Osteocyte (in vitro differentiated cells): ENCODE data around the gene C1orf122. TPM values are rescaled to one million over a fixed set of nuclear protein-coding genes. Genes with fewer than 3 reads are reported as not detected.

ENCODE experiments used
- DNase-seq: peaks from one replicate; pipeline ENCODE4 v3.0.0; 2021; ENCODE audit warnings: mixed read lengths; ENCODE audit not compliant: unreplicated experiment; ENCODE audit errors: extremely low spot score
- H3K27ac Mint-ChIP-seq: one replicate; pipeline ENCODE4 v1.8.0; 2021; ENCODE audit warnings: mild to moderate bottlenecking, mixed read lengths; ENCODE audit not compliant: unreplicated experiment
- H3K27me3 Mint-ChIP-seq: one replicate; pipeline ENCODE4 v1.8.0; 2021; ENCODE audit warnings: mixed read lengths; ENCODE audit not compliant: unreplicated experiment
- H3K36me3 Mint-ChIP-seq: one replicate; pipeline ENCODE4 v1.8.0; 2021; ENCODE audit warnings: mixed read lengths; ENCODE audit not compliant: unreplicated experiment
- H3K4me1 Mint-ChIP-seq: one replicate; pipeline ENCODE4 v1.8.0; 2021; ENCODE audit warnings: mixed read lengths; ENCODE audit not compliant: unreplicated experiment
- H3K4me3 Mint-ChIP-seq: one replicate; pipeline ENCODE4 v1.8.0; 2021; ENCODE audit warnings: mild to moderate bottlenecking, moderate library complexity, mixed read lengths; ENCODE audit not compliant: unreplicated experiment
- H3K9me3 Mint-ChIP-seq: one replicate; pipeline ENCODE4 v1.8.0; 2021; ENCODE audit warnings: mixed read lengths; ENCODE audit not compliant: unreplicated experiment
- CTCF ChIP-seq: fragments of 200-600 bp; sonication (generic); IDR thresholded peaks from 2 replicates; pipeline ENCODE4 v1.5.0; 2021; ENCODE audit warnings: antibody characterized with exemption, mild to moderate bottlenecking, moderate library complexity
- total RNA-seq: library from RNA; stranded (reverse); gene quantifications from 2 replicates; pipeline ENCODE4 v1.2.1, GENCODE V29; 2021

C1orf122 gene
- total RNA-seq, 1 donor from 2014 or later: 55.0 TPM

- no peak for DNase-seq
- Mint-ChIP-seq H3K4me1 (no peaks in the 10 kb centered on the region), H3K36me3 (no peaks in the 10 kb centered on the region), H3K4me3 (no peak overlapping the region), H3K9me3 (peaks cover 3% of the 10 kb centered on the region), H3K27me3 (peaks cover 9% of the 10 kb centered on the region), H3K27ac (no peak overlapping the region)
- TF ChIP-seq CTCF: no peak
Observed at GRCh38 chr1:37776946-37777516, 30.6 kb upstream of the C1orf122 start.

- peaks cover 3% of the 10 kb centered on the region for H3K9me3 Mint-ChIP-seq
- H3K27me3 Mint-ChIP-seq: peaks cover 13% of the 10 kb centered on the region
- DNase-seq: no peak
- TF ChIP-seq CTCF: no peak
- no peaks in the 10 kb centered on the region for H3K36me3 Mint-ChIP-seq
- H3K4me1 Mint-ChIP-seq: no peaks in the 10 kb centered on the region
- no peak overlapping the region for H3K4me3 Mint-ChIP-seq
- H3K27ac Mint-ChIP-seq: no peak overlapping the region
Observed at GRCh38 chr1:37778654-37779053, 28.9 kb upstream of the C1orf122 start.

GRCh38 chr1:37782491-37782890 lies 25.1 kb upstream of the C1orf122 start:
- Mint-ChIP-seq H3K27ac (no peak overlapping the region), H3K36me3 (no peaks in the 10 kb centered on the region), H3K4me1 (no peaks in the 10 kb centered on the region), H3K27me3 (peaks cover 21% of the 10 kb centered on the region), H3K9me3 (no peaks in the 10 kb centered on the region), H3K4me3 (no peak overlapping the region)
- DNase-seq: no peak
- no peak for TF ChIP-seq CTCF

GRCh38 chr1:37792943-37793686 lies 14.5 kb upstream of the C1orf122 start:
- Mint-ChIP-seq H3K9me3 (no peaks in the 10 kb centered on the region), H3K36me3 (no peaks in the 10 kb centered on the region), H3K27ac (no peak overlapping the region), H3K4me1 (peaks cover 9% of the 10 kb centered on the region), H3K27me3 (peaks cover 29% of the 10 kb centered on the region), H3K4me3 (peak overlapping the region; percentile 50)
- TF ChIP-seq CTCF: no peak
- DNase-seq: no peak

- Mint-ChIP-seq H3K4me3 (peak within 1 kb of the TSS; percentile 68), H3K4me1 (peaks cover 9% of the 10 kb centered on the region), H3K27ac (no peak within 1 kb of the TSS), H3K9me3 (no peaks in the 10 kb centered on the region), H3K36me3 (no peaks in the 10 kb centered on the region), H3K27me3 (peaks cover 23% of the 10 kb centered on the region)
- no peak for TF ChIP-seq CTCF
- peak; percentile 87 for DNase-seq
Observed at GRCh38 chr1:37793773-37794371, 13.7 kb upstream of the C1orf122 start, which contains the start of gene MANEAL. Gene MANEAL, plus strand, starts transcription at chr1:37793847. Its CDS starts 336 bp downstream, at chr1:37794183.
